Neural progenitor cell (in vitro differentiated cells): ENCODE measurements around the gene P3H2. TPM values are rescaled to one million over a fixed set of nuclear protein-coding genes. Genes with fewer than 3 reads are reported as not detected.

Experiments
- DNase-seq: peaks from one replicate; pipeline ENCODE4 v3.0.0-alpha.2; 2016; ENCODE audit warnings: low spot score
- H2AFZ ChIP-seq: fragments of 200-600 bp; sonication (generic); replicated peaks from 2 replicates; pipeline ENCODE4 v1.6.1; 2016; ENCODE audit warnings: antibody characterized with exemption
- H3F3A ChIP-seq: fragments of 200-600 bp; sonication (generic); 2 replicates; pipeline ENCODE4 v1.6.1; 2016; ENCODE audit warnings: antibody characterized with exemption, low read depth
- H3K27ac ChIP-seq: fragments of 200-600 bp; sonication (generic); 2 replicates; pipeline ENCODE4 v1.5.1; 2016; ENCODE audit warnings: mild to moderate bottlenecking
- H3K27me3 ChIP-seq: fragments of 200-600 bp; sonication (generic); 2 replicates; pipeline ENCODE4 v1.6.1; 2016; ENCODE audit warnings: mild to moderate bottlenecking, moderate library complexity
- H3K36me3 ChIP-seq: fragments of 200-600 bp; sonication (generic); 2 replicates; pipeline ENCODE4 v1.5.1; 2016
- H3K4me1 ChIP-seq: fragments of 200-600 bp; sonication (generic); 2 replicates; pipeline ENCODE4 v1.6.1; 2016; ENCODE audit warnings: mixed run types
- H3K4me2 ChIP-seq: fragments of 200-600 bp; sonication (generic); 2 replicates; pipeline ENCODE4 v1.6.1; 2016
- H3K4me3 ChIP-seq: fragments of 200-600 bp; sonication (generic); 2 replicates; pipeline ENCODE4 v1.5.1; 2016
- H3K79me2 ChIP-seq: fragments of 200-600 bp; sonication (generic); 2 replicates; pipeline ENCODE4 v1.6.1; 2016; ENCODE audit warnings: low read depth
- H3K9ac ChIP-seq: fragments of 200-600 bp; sonication (generic); 2 replicates; pipeline ENCODE4 v1.6.1; 2016
- H3K9me3 ChIP-seq: fragments of 200-600 bp; sonication (generic); 2 replicates; pipeline ENCODE4 v1.5.1; 2016; ENCODE audit warnings: low read depth
- H4K20me1 ChIP-seq: fragments of 200-600 bp; sonication (generic); 2 replicates; pipeline ENCODE4 v1.6.1; 2016; ENCODE audit warnings: low read depth
- H3K27ac Mint-ChIP-seq: 3 replicates; pipeline ENCODE4 v1.8.0; 2021; ENCODE audit warnings: mixed read lengths
- H3K27me3 Mint-ChIP-seq: 2 replicates; pipeline ENCODE4 v1.8.0; 2022; ENCODE audit warnings: low read depth, mild to moderate bottlenecking, inconsistent platforms, moderate library complexity, mixed read lengths; ENCODE audit not compliant: insufficient read depth
- H3K36me3 Mint-ChIP-seq: 3 replicates; pipeline ENCODE4 v1.8.0; 2021; ENCODE audit warnings: mixed read lengths
- H3K4me1 Mint-ChIP-seq: 3 replicates; pipeline ENCODE4 v1.8.0; 2021; ENCODE audit warnings: mixed read lengths
- H3K4me3 Mint-ChIP-seq: 3 replicates; pipeline ENCODE4 v1.8.0; 2021; ENCODE audit warnings: mild to moderate bottlenecking, moderate library complexity, mixed read lengths
- H3K9me3 Mint-ChIP-seq: 3 replicates; pipeline ENCODE4 v1.8.0; 2020; ENCODE audit warnings: mixed read lengths
- CTCF ChIP-seq: fragments of 200-600 bp; sonication (generic); IDR thresholded peaks from 2 replicates; pipeline ENCODE4 v1.5.1; 2017; ENCODE audit warnings: antibody characterized with exemption, mild to moderate bottlenecking
- EZH2 ChIP-seq: fragments of 200-600 bp; sonication (generic); IDR thresholded peaks from 2 replicates; pipeline ENCODE4 v1.6.1; 2017; ENCODE audit warnings: antibody characterized with exemption, mild to moderate bottlenecking, moderate library complexity
- EZH2phosphoT487 ChIP-seq: fragments of 200-600 bp; sonication (generic); IDR thresholded peaks from 2 replicates; pipeline ENCODE4 v1.6.1; 2017; ENCODE audit warnings: antibody characterized with exemption
- total RNA-seq: library from RNA; depleted of rRNA; stranded (reverse); fragments of >200 nt; gene quantifications from 2 replicates; pipeline ENCODE4 v1.2.3, GENCODE V29; 2015; ENCODE audit warnings: low replicate concordance

Gene P3H2
- total RNA-seq, 1 donor from 2014 or later: 21.4 TPM

GRCh38 chr3:189981668-189982067 is 139.0 kb downstream of the P3H2 start:
- Mint-ChIP-seq H3K36me3 (peaks cover 13% of the 10 kb centered on the region), H3K9me3 (no peaks in the 10 kb centered on the region), H3K4me3 (no peak overlapping the region), H3K27ac (no peak overlapping the region), H3K27me3 (peaks cover 7% of the 10 kb centered on the region), H3K4me1 (no peaks in the 10 kb centered on the region)
- no peaks in the 10 kb centered on the region for H3K9me3 ChIP-seq
- no peak overlapping the region for H3K9ac ChIP-seq
- no peaks in the 10 kb centered on the region for H4K20me1 ChIP-seq
- TF ChIP-seq EZH2 (no peak), CTCF (no peak), EZH2phosphoT487 (no peak)
- H3K79me2 ChIP-seq: no peaks in the 10 kb centered on the region
- no peaks in the 10 kb centered on the region for H3F3A ChIP-seq
- no peak for DNase-seq
- H3K4me1 ChIP-seq: no peaks in the 10 kb centered on the region
- H3K27me3 ChIP-seq: no peaks in the 10 kb centered on the region
- H3K27ac ChIP-seq: no peak overlapping the region
- H3K4me2 ChIP-seq: no peak overlapping the region
- H3K36me3 ChIP-seq: no peaks in the 10 kb centered on the region
- no peak overlapping the region for H3K4me3 ChIP-seq
- no peak overlapping the region for H2AFZ ChIP-seq

GRCh38 chr3:189978753-189979152 is 141.9 kb downstream of the P3H2 start:
- Histone ChIP-seq H3K79me2 (no peaks in the 10 kb centered on the region), H3F3A (no peaks in the 10 kb centered on the region), H3K9ac (no peak overlapping the region), H3K27ac (no peak overlapping the region), H3K4me3 (no peak overlapping the region), H3K4me1 (no peaks in the 10 kb centered on the region), H3K9me3 (no peaks in the 10 kb centered on the region), H3K4me2 (no peak overlapping the region), H3K36me3 (no peaks in the 10 kb centered on the region), H4K20me1 (no peaks in the 10 kb centered on the region), H2AFZ (no peak overlapping the region), H3K27me3 (no peaks in the 10 kb centered on the region)
- Mint-ChIP-seq H3K36me3 (peaks cover 16% of the 10 kb centered on the region), H3K4me1 (peaks cover 2% of the 10 kb centered on the region), H3K4me3 (no peak overlapping the region), H3K27ac (no peak overlapping the region), H3K9me3 (no peaks in the 10 kb centered on the region), H3K27me3 (peaks cover 7% of the 10 kb centered on the region)
- no peak for DNase-seq
- no peak for TF ChIP-seq CTCF
- no peak for TF ChIP-seq EZH2
- TF ChIP-seq EZH2phosphoT487: no peak

GRCh38 chr3:189977174-189977573 is 143.5 kb downstream of the P3H2 start:
- H3K36me3 Mint-ChIP-seq: peaks cover 21% of the 10 kb centered on the region
- H4K20me1 ChIP-seq: no peaks in the 10 kb centered on the region
- H3K9me3 ChIP-seq: no peaks in the 10 kb centered on the region
- H3K36me3 ChIP-seq: no peaks in the 10 kb centered on the region
- H3K27me3 ChIP-seq: no peaks in the 10 kb centered on the region
- no peak overlapping the region for H3K4me3 Mint-ChIP-seq
- H3F3A ChIP-seq: no peaks in the 10 kb centered on the region
- H3K4me1 Mint-ChIP-seq: peaks cover 2% of the 10 kb centered on the region
- no peak overlapping the region for H2AFZ ChIP-seq
- peaks cover 7% of the 10 kb centered on the region for H3K27me3 Mint-ChIP-seq
- TF ChIP-seq EZH2phosphoT487 (no peak), EZH2 (no peak), CTCF (no peak)
- H3K4me1 ChIP-seq: no peaks in the 10 kb centered on the region
- no peak overlapping the region for H3K4me2 ChIP-seq
- no peak for DNase-seq
- no peak overlapping the region for H3K27ac Mint-ChIP-seq
- no peak overlapping the region for H3K27ac ChIP-seq
- no peak overlapping the region for H3K4me3 ChIP-seq
- no peaks in the 10 kb centered on the region for H3K79me2 ChIP-seq
- no peaks in the 10 kb centered on the region for H3K9me3 Mint-ChIP-seq
- H3K9ac ChIP-seq: no peak overlapping the region
